SK-N-SH (cell line): Measurements from ENCODE around the gene PES1. TPM values are rescaled to one million over a fixed set of nuclear protein-coding genes. Genes with fewer than 3 reads are reported as not detected.

Experiments used
- CTCF ChIA-PET: fragments of 300-600, 350-600 bp; formaldehyde crosslinking; extraction: SDS; loops from one replicate; lab custom pipeline; 2021; lab: Yijun Ruan, JAX
- POLR2A ChIA-PET: fragments of 350-600 bp; sonication (Branson Sonifier 250); formaldehyde crosslinking; extraction: SDS; loops from one replicate; lab custom pipeline; 2020; ENCODE audit warnings: antibody characterized with exemption, inconsistent platforms; lab: Yijun Ruan, JAX
- DNase-seq: peaks from one replicate; pipeline ENCODE4 v3.0.0; 2012
- H2AFZ ChIP-seq: fragments of 200-600 bp; sonication (generic); 2 replicates; pipeline ENCODE4 v1.8.1; 2016; ENCODE audit warnings: antibody characterized with exemption, mild to moderate bottlenecking, low read depth
- H3F3A ChIP-seq: fragments of 200-600 bp; sonication (generic); replicated peaks from 2 replicates; pipeline ENCODE3; 2016; ENCODE audit warnings: antibody characterized with exemption, mild to moderate bottlenecking; ENCODE audit not compliant: insufficient read depth
- H3K27ac ChIP-seq, 2 experiments: fragments of 200-500 bp in 1 of 2; fragments of 200-600 bp in 1 of 2; sonication (Bioruptor generic) in 1 of 2; sonication (generic), shearing (Covaris generic) in 1 of 2; 2 replicates each; pipeline versions ENCODE4 v1.5.1 to v1.6.1; 2014 to 2016; ENCODE audit warnings: low read depth in 2 of 2, inconsistent platforms in 1 of 2, low read length in 1 of 2, mild to moderate bottlenecking in 1 of 2, mixed read lengths in 1 of 2
- H3K27me3 ChIP-seq: fragments of 200-600 bp; sonication (generic), shearing (Covaris generic); 2 replicates; pipeline ENCODE4 v1.6.1; 2016; ENCODE audit warnings: mixed run types; ENCODE audit not compliant: insufficient read depth
- H3K36me3 ChIP-seq, 2 experiments: fragments of 200-500 bp in 1 of 2; fragments of 200-600 bp in 1 of 2; sonication (Bioruptor generic) in 1 of 2; sonication (generic) in 1 of 2; replicated peaks in 1 of 2; 2 replicates each; pipeline versions ENCODE3 to v1.5.1; 2014 to 2016; ENCODE audit warnings: low read length in 1 of 2, mild to moderate bottlenecking in 1 of 2; ENCODE audit not compliant: insufficient read depth in 2 of 2, control insufficient read depth in 1 of 2
- H3K4me1 ChIP-seq, 2 experiments: fragments of 200-500 bp in 1 of 2; fragments of 200-600 bp in 1 of 2; sonication (Bioruptor generic) in 1 of 2; sonication (generic), shearing (Covaris generic) in 1 of 2; 2 replicates each; pipeline versions ENCODE4 v1.5.1 to v1.6.1; 2014 to 2016; ENCODE audit warnings: low read depth in 1 of 2, low read length in 1 of 2, mixed run types in 1 of 2; ENCODE audit not compliant: insufficient read depth in 2 of 2, control insufficient read depth in 1 of 2
- H3K4me2 ChIP-seq: fragments of 200-600 bp; sonication (generic), shearing (Covaris generic); 2 replicates; pipeline ENCODE4 v1.6.1; 2017; ENCODE audit warnings: mixed run types
- H3K4me3 ChIP-seq, 2 experiments: fragments of 200-500 bp in 1 of 2; fragments of 200-600 bp in 1 of 2; sonication (Bioruptor generic) in 1 of 2; sonication (generic), shearing (Covaris generic) in 1 of 2; 2 replicates each; pipeline versions ENCODE4 v1.5.1 to v1.8.1; 2014 to 2016; ENCODE audit warnings: low read depth in 2 of 2, inconsistent platforms in 1 of 2, low read length in 1 of 2, mild to moderate bottlenecking in 1 of 2, mixed read lengths in 1 of 2, moderate library complexity in 1 of 2
- H3K79me2 ChIP-seq: fragments of 200-600 bp; sonication (generic); 2 replicates; pipeline ENCODE4 v1.8.1; 2017; ENCODE audit warnings: mild to moderate bottlenecking; ENCODE audit not compliant: insufficient read depth
- H3K9ac ChIP-seq: fragments of 200-600 bp; sonication (generic); 2 replicates; pipeline ENCODE4 v1.6.1; 2017; ENCODE audit warnings: mixed run types
- H3K9me2 ChIP-seq: fragments of 200-600 bp; sonication (generic); 2 replicates; pipeline ENCODE4 v1.6.1; 2017; ENCODE audit warnings: mixed run types
- H3K9me3 ChIP-seq: fragments of 200-600 bp; sonication (generic); 2 replicates; pipeline ENCODE4 v1.6.1; 2017; ENCODE audit warnings: mixed run types, mild to moderate bottlenecking, moderate library complexity
- H4K20me1 ChIP-seq: fragments of 200-600 bp; sonication (generic); 2 replicates; pipeline ENCODE4 v1.6.1; 2017; ENCODE audit warnings: mild to moderate bottlenecking, mixed run types; ENCODE audit not compliant: insufficient read depth
- ELF1 ChIP-seq: IDR thresholded peaks from 2 replicates; pipeline ENCODE4 v1.4.0; 2012
- EP300 ChIP-seq, 2 experiments: IDR thresholded peaks; 2 replicates each; pipeline versions ENCODE4 v1.4.0 to v1.6.1; 2012; ENCODE audit warnings: borderline replicate concordance in 1 of 2, low read depth in 1 of 2, low read length in 1 of 2
- EZH2phosphoT487 ChIP-seq: fragments of 200-600 bp; sonication (generic); IDR thresholded peaks from 2 replicates; pipeline ENCODE4 v1.6.1; 2017; ENCODE audit warnings: low read depth, mixed run types, mild to moderate bottlenecking, antibody characterized with exemption, moderate library complexity, borderline replicate concordance
- FOSL2 ChIP-seq: IDR thresholded peaks from 2 replicates; pipeline ENCODE4 v1.4.0; 2012; ENCODE audit warnings: low read depth, mild to moderate bottlenecking, moderate library complexity, borderline replicate concordance
- FOXJ3 ChIP-seq: sonication (generic); formaldehyde crosslinking; IDR thresholded peaks from 2 replicates; pipeline ENCODE4 v1.5.1; 2020; ENCODE audit warnings: mild to moderate bottlenecking, missing genetic modification reagents
- IRF3 ChIP-seq: fragments of 150-350 bp; IDR thresholded peaks from 2 replicates; pipeline ENCODE4 v1.6.1; 2016; ENCODE audit warnings: mild to moderate bottlenecking, low read depth, low read length
- MEF2A ChIP-seq: IDR thresholded peaks from 2 replicates; pipeline ENCODE4 v1.4.0; 2012; ENCODE audit warnings: low read depth, borderline replicate concordance
- MXI1 ChIP-seq: IDR thresholded peaks from 2 replicates; pipeline ENCODE4 v1.6.1; 2012; ENCODE audit warnings: mild to moderate bottlenecking, low read depth, low read length, improper control_type of control experiment
- RCOR1 ChIP-seq: fragments of 150-350 bp; IDR thresholded peaks from 2 replicates; pipeline ENCODE4 v1.6.1; 2017; ENCODE audit warnings: antibody characterized with exemption, low read length
- RFX5 ChIP-seq: IDR thresholded peaks from 2 replicates; pipeline ENCODE4 v1.6.1; 2012; ENCODE audit warnings: mild to moderate bottlenecking, improper control_type of control experiment, low read length
- RXRA ChIP-seq: IDR thresholded peaks from 2 replicates; pipeline ENCODE4 v1.4.0; 2012; ENCODE audit warnings: low read depth, mild to moderate bottlenecking, borderline replicate concordance
- SMC3 ChIP-seq: IDR thresholded peaks from 2 replicates; pipeline ENCODE4 v1.6.1; 2012; ENCODE audit warnings: low read depth, low read length, improper control_type of control experiment
- TCF12 ChIP-seq: IDR thresholded peaks from 2 replicates; pipeline ENCODE4 v1.4.0; 2012
- TEAD4 ChIP-seq: IDR thresholded peaks from 2 replicates; pipeline ENCODE4 v1.4.0; 2012; ENCODE audit warnings: mild to moderate bottlenecking, borderline replicate concordance; ENCODE audit not compliant: insufficient read depth
- USF1 ChIP-seq: IDR thresholded peaks from 2 replicates; pipeline ENCODE4 v1.4.0; 2012; ENCODE audit warnings: low read depth, borderline replicate concordance
- YY1 ChIP-seq: IDR thresholded peaks from 2 replicates; pipeline ENCODE4 v1.4.0; 2012; ENCODE audit warnings: low read depth, mild to moderate bottlenecking
- ZBTB33 ChIP-seq: IDR thresholded peaks from 2 replicates; pipeline ENCODE4 v1.4.0; 2012; ENCODE audit warnings: low read depth, borderline replicate concordance
- WGBS: methylation state at CpG from one replicate; pipeline ENCODE4 v1.1.6; 2017; ENCODE audit warnings: low lambda C conversion rate; 5-methylcytosine and 5-hydroxymethylcytosine counted together
- polyA plus RNA-seq, 3 experiments: library from polyadenylated mRNA; depleted of rRNA; stranded (reverse); fragments of >200 nt; gene quantifications; 2 replicates each; pipeline ENCODE4 v1.2.3, GENCODE V29; 2012

PES1 gene
- polyA plus RNA-seq, 1 of the 3 experiments (the other 2 are of a cell fraction): 109 TPM

- Histone ChIP-seq H3K9ac (no peak overlapping the region), H3K9me2 (no peaks in the 10 kb centered on the region), H3K9me3 (no peaks in the 10 kb centered on the region), H3F3A (no peaks in the 10 kb centered on the region), H3K4me3 (no peak overlapping the region), H3K4me2 (no peak overlapping the region), H3K36me3 (no peaks in the 10 kb centered on the region), H3K27ac (no peak overlapping the region), H4K20me1 (no peaks in the 10 kb centered on the region), H3K27me3 (no peaks in the 10 kb centered on the region; the same call in 1 of the 2 replicates), H3K4me1 (peaks cover 0 to 19% of the 10 kb centered on the region in 2 experiments; a peak in 1 of 4 replicates), H2AFZ (no peak overlapping the region), H3K79me2 (no peaks in the 10 kb centered on the region)
- ChIA-PET CTCF (interaction anchor here (0.7 to 1.3 kb wide), 2 partner anchors 26 to 584 kb away, joined by 3 read pairs; no protein-coding TSS in a partner anchor), POLR2A (interaction anchor here (1.1 kb wide), 1 partner anchor 9 kb away, joined by 3 read pairs; no protein-coding TSS in a partner anchor)
- no peak for DNase-seq
- WGBS: 79% methylated on average over 7 of the region's 7 CpGs
- TF ChIP-seq SMC3: no peak
- TF ChIP-seq TCF12: no peak
- no peak for TF ChIP-seq RXRA
- TF ChIP-seq IRF3: no peak
- TF ChIP-seq MXI1: no peak
- TF ChIP-seq EP300 (IDR thresholded peaks at IDR 0.05; ENCODE audit: borderline replicate concordance in 1 of 2, low read depth in 1 of 2, low read length in 1 of 2): no peak
- no peak for TF ChIP-seq ZBTB33
- TF ChIP-seq FOSL2: no peak
- no peak for TF ChIP-seq RFX5
- TF ChIP-seq TEAD4: no peak
- no peak for TF ChIP-seq FOXJ3 (CRISPR knock-in tag)
- no peak for TF ChIP-seq RCOR1
- TF ChIP-seq EZH2phosphoT487: no peak
- TF ChIP-seq MEF2A: no peak
- TF ChIP-seq USF1: no peak
- TF ChIP-seq YY1: no peak
- no peak for TF ChIP-seq ELF1
Observed at GRCh38 chr22:30566125-30566524, 25.6 kb downstream of the PES1 start.
